OCI-LY7 (cell line): ENCODE results near the gene PAXX.

Experiments used
- CTCF ChIP-seq: fragments of 200-600 bp; sonication (generic); conservative IDR thresholded peaks from 2 replicates; pipeline ENCODE4 v1.5.1; 2014; ENCODE audit warnings: mild to moderate bottlenecking, antibody characterized with exemption, low read length, moderate library complexity, mixed read lengths
- EZH2phosphoT487 ChIP-seq: fragments of 200-600 bp; sonication (generic); IDR thresholded peaks from 2 replicates; pipeline ENCODE4 v1.6.1; 2018; ENCODE audit warnings: low read depth, borderline replicate concordance, mild to moderate bottlenecking, mixed run types, antibody characterized with exemption, low read length, moderate library complexity, mixed read lengths

- no peak for TF ChIP-seq CTCF
- no peak for TF ChIP-seq EZH2phosphoT487
These were observed 35.6 kb upstream of the PAXX start for GRCh38 chr9:136956604-136957003.
